ENCODE results near the gene APOM.

DNA sequence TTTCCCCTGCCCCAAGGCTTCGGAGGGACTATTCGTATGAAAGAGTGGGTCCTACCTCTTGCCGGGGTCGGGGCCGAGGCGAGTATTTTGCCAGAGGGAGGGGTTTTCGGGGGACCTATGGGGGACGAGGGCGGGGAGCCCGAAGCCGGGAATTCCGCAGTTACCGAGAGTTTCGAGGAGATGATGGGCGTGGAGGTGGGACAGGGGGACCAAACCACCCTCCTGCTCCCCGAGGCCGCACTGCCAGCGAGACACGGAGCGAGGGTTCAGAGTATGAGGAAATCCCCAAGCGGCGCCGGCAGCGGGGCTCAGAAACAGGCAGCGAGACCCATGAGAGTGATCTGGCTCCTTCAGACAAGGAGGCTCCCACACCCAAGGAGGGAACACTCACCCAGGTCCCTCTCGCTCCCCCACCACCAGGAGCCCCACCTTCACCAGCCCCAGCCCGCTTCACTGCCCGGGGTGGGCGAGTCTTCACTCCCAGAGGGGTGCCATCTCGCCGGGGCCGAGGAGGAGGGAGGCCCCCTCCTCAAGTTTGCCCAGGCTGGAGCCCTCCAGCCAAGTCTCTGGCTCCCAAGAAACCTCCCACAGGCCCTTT lies 23.9 kb upstream of the APOM start:
- TF ChIP-seq POLR2A (IDR thresholded peaks at IDR 0.05): no peak
- TF ChIP-seq, protein P1, sequence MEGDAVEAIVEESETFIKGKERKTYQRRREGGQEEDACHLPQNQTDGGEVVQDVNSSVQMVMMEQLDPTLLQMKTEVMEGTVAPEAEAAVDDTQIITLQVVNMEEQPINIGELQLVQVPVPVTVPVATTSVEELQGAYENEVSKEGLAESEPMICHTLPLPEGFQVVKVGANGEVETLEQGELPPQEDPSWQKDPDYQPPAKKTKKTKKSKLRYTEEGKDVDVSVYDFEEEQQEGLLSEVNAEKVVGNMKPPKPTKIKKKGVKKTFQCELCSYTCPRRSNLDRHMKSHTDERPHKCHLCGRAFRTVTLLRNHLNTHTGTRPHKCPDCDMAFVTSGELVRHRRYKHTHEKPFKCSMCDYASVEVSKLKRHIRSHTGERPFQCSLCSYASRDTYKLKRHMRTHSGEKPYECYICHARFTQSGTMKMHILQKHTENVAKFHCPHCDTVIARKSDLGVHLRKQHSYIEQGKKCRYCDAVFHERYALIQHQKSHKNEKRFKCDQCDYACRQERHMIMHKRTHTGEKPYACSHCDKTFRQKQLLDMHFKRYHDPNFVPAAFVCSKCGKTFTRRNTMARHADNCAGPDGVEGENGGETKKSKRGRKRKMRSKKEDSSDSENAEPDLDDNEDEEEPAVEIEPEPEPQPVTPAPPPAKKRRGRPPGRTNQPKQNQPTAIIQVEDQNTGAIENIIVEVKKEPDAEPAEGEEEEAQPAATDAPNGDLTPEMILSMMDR (IDR thresholded peaks at IDR 0.05): no peak

Data from thyroid gland (tissue), 4 donors.